Osteocyte (in vitro differentiated cells): ENCODE data around the gene LARGE1. TPM values are rescaled to one million over a fixed set of nuclear protein-coding genes. Genes with fewer than 3 reads are reported as not detected.

Source experiments
- DNase-seq: peaks from one replicate; pipeline ENCODE4 v3.0.0; 2021; ENCODE audit warnings: mixed read lengths; ENCODE audit not compliant: unreplicated experiment; ENCODE audit errors: extremely low spot score
- H3K27ac Mint-ChIP-seq: one replicate; pipeline ENCODE4 v1.8.0; 2021; ENCODE audit warnings: mild to moderate bottlenecking, mixed read lengths; ENCODE audit not compliant: unreplicated experiment
- H3K27me3 Mint-ChIP-seq: one replicate; pipeline ENCODE4 v1.8.0; 2021; ENCODE audit warnings: mixed read lengths; ENCODE audit not compliant: unreplicated experiment
- H3K36me3 Mint-ChIP-seq: one replicate; pipeline ENCODE4 v1.8.0; 2021; ENCODE audit warnings: mixed read lengths; ENCODE audit not compliant: unreplicated experiment
- H3K4me1 Mint-ChIP-seq: one replicate; pipeline ENCODE4 v1.8.0; 2021; ENCODE audit warnings: mixed read lengths; ENCODE audit not compliant: unreplicated experiment
- H3K4me3 Mint-ChIP-seq: one replicate; pipeline ENCODE4 v1.8.0; 2021; ENCODE audit warnings: mild to moderate bottlenecking, moderate library complexity, mixed read lengths; ENCODE audit not compliant: unreplicated experiment
- H3K9me3 Mint-ChIP-seq: one replicate; pipeline ENCODE4 v1.8.0; 2021; ENCODE audit warnings: mixed read lengths; ENCODE audit not compliant: unreplicated experiment
- total RNA-seq: library from RNA; stranded (reverse); gene quantifications from 2 replicates; pipeline ENCODE4 v1.2.1, GENCODE V29; 2021
- TF ChIP-seq, protein P1 (sequence below): fragments of 200-600 bp; sonication (generic); IDR thresholded peaks from 2 replicates; pipeline ENCODE4 v1.5.0; 2021; ENCODE audit warnings: antibody characterized with exemption, mild to moderate bottlenecking, moderate library complexity

LARGE1 gene
- total RNA-seq, 1 donor from 2014 or later, result 17.6 TPM

- DNase-seq, result no peak
- Mint-ChIP-seq H3K27me3 (no peaks in the 10 kb centered on the region), H3K36me3 (no peaks in the 10 kb centered on the region), H3K4me1 (peaks cover 4% of the 10 kb centered on the region), H3K4me3 (no peak overlapping the region), H3K9me3 (peaks cover 5% of the 10 kb centered on the region), H3K27ac (no peak overlapping the region)
- TF ChIP-seq, protein P1, sequence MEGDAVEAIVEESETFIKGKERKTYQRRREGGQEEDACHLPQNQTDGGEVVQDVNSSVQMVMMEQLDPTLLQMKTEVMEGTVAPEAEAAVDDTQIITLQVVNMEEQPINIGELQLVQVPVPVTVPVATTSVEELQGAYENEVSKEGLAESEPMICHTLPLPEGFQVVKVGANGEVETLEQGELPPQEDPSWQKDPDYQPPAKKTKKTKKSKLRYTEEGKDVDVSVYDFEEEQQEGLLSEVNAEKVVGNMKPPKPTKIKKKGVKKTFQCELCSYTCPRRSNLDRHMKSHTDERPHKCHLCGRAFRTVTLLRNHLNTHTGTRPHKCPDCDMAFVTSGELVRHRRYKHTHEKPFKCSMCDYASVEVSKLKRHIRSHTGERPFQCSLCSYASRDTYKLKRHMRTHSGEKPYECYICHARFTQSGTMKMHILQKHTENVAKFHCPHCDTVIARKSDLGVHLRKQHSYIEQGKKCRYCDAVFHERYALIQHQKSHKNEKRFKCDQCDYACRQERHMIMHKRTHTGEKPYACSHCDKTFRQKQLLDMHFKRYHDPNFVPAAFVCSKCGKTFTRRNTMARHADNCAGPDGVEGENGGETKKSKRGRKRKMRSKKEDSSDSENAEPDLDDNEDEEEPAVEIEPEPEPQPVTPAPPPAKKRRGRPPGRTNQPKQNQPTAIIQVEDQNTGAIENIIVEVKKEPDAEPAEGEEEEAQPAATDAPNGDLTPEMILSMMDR, result no peak
Measured at GRCh38 chr22:33529424-33530113, 390.7 kb downstream of the LARGE1 start.

GRCh38 chr22:33528183-33528582, 392.1 kb downstream of the LARGE1 start:
- Mint-ChIP-seq H3K27ac (no peak overlapping the region), H3K4me3 (no peak overlapping the region), H3K36me3 (no peaks in the 10 kb centered on the region), H3K27me3 (no peaks in the 10 kb centered on the region), H3K4me1 (peaks cover 4% of the 10 kb centered on the region), H3K9me3 (peaks cover 5% of the 10 kb centered on the region)
- TF ChIP-seq, protein P1, result no peak
- DNase-seq, result no peak

DNA sequence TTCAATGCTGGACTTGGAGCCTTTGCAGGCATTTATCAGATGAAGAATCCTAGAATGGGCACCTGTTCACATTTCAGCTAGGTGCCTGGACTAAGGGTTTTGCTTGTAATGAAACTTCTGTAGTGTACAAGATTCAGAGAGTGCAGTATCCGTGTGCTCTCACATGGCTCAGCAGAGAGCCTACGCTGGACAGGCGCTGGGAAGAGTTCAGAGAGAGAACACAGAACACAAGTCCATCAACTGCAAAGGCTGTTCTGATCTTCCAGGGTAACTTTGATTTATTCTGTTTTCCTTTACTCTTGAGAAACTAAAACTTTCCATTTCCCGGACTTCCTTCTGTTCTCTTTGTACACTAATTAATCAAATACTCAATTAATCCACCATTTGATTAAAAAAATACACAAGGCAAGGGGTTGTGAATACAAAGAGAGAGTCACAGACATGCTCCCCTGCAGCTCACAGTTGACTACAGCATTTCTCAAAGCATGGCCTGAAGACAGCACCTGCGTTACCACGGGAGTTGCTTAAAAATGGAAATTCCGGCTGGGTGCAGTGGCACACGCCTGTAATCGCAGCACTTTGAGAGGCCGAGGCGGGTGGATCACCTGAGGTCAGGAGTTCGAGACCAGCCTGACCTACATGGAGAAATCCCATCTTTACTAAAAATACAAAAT, 393.7 kb downstream of the LARGE1 start:
- H3K9me3 Mint-ChIP-seq, result peaks cover 5% of the 10 kb centered on the region
- DNase-seq, result no peak
- H3K36me3 Mint-ChIP-seq, result no peaks in the 10 kb centered on the region
- H3K27ac Mint-ChIP-seq, result no peak overlapping the region
- no peak overlapping the region for H3K4me3 Mint-ChIP-seq
- no peaks in the 10 kb centered on the region for H3K27me3 Mint-ChIP-seq
- H3K4me1 Mint-ChIP-seq, result peaks cover 4% of the 10 kb centered on the region
- TF ChIP-seq, protein P1, result no peak

GRCh38 chr22:33524511-33525260, 395.6 kb downstream of the LARGE1 start:
- TF ChIP-seq, protein P1, result no peak
- Mint-ChIP-seq H3K9me3 (no peaks in the 10 kb centered on the region), H3K4me1 (peaks cover 4% of the 10 kb centered on the region), H3K27ac (no peak overlapping the region), H3K36me3 (no peaks in the 10 kb centered on the region), H3K27me3 (no peaks in the 10 kb centered on the region), H3K4me3 (no peak overlapping the region)
- no peak for DNase-seq
